Testis (tissue), 2 donors: ENCODE data around the gene MAB21L3.

Experiments used
- CTCF ChIP-seq, 3 experiments: fragments of 450-650 bp in 2 of 3; fragments of 200-600 bp in 1 of 3; sonication (generic) in 1 of 3; IDR thresholded peaks; one replicate each; pipeline ENCODE4 v1.5.1; 2016 to 2019; ENCODE audit warnings: antibody characterized with exemption in 3 of 3, mild to moderate bottlenecking in 2 of 3, moderate library complexity in 1 of 3
- POLR2A ChIP-seq: fragments of 450-650 bp; IDR thresholded peaks from one replicate; pipeline ENCODE4 v1.6.1; 2017; ENCODE audit warnings: antibody characterized with exemption, mild to moderate bottlenecking, moderate library complexity

GRCh38 chr1:116089870-116090269, 21.3 kb upstream of the MAB21L3 start:
- TF ChIP-seq POLR2A: no peak
- no peak for TF ChIP-seq CTCF (IDR thresholded peaks at IDR 0.05)
